HUES64 (cell line): ENCODE results near the gene IL1R2.

Experiments
- H3K27ac ChIP-seq: 2 replicates; pipeline ENCODE4 v1.7.0; 2013; ENCODE audit warnings: low read depth, low read length, inconsistent platforms
- H3K27me3 ChIP-seq: 2 replicates; pipeline ENCODE4 v1.6.1; 2013; ENCODE audit warnings: mild to moderate bottlenecking, low read length; ENCODE audit not compliant: insufficient read depth
- H3K36me3 ChIP-seq: 2 replicates; pipeline ENCODE4 v1.6.1; 2013; ENCODE audit warnings: mild to moderate bottlenecking, low read length; ENCODE audit not compliant: insufficient read depth
- H3K4me1 ChIP-seq: 2 replicates; pipeline ENCODE4 v1.6.1; 2013; ENCODE audit warnings: mild to moderate bottlenecking, low read length, moderate library complexity; ENCODE audit not compliant: insufficient read depth
- H3K4me3 ChIP-seq: 2 replicates; pipeline ENCODE4 v1.5.1; 2013; ENCODE audit warnings: mild to moderate bottlenecking, low read length, moderate library complexity
- H3K9ac ChIP-seq: 2 replicates; pipeline ENCODE4 v1.6.1; 2013; ENCODE audit warnings: mild to moderate bottlenecking, low read depth, low read length
- H3K9me3 ChIP-seq: 2 replicates; pipeline ENCODE4 v1.6.1; 2013; ENCODE audit warnings: low read depth, low read length; ENCODE audit not compliant: insufficient read depth
- WGBS: fragments of 150-250, 120-280 bp; methylation state at CpG from one replicate; pipeline ENCODE4 v1.1.7; 2013; ENCODE audit warnings: missing lambda C conversion rate; 5-methylcytosine and 5-hydroxymethylcytosine counted together

IL1R2 gene

GRCh38 chr2:102075479-102075878, 83.7 kb downstream of the IL1R2 start:
- no peaks in the 10 kb centered on the region for H3K36me3 ChIP-seq
- no peak overlapping the region for H3K9ac ChIP-seq
- H3K4me1 ChIP-seq, result 0 out of 2 replicates have a peak, but pooled peaks cover 2% of the 10 kb centered on the region
- no peak overlapping the region for H3K4me3 ChIP-seq
- no peaks in the 10 kb centered on the region for H3K27me3 ChIP-seq
- 93% methylated on average over 2 of the region's 2 CpGs for whole genome bisulfite sequencing
- H3K27ac ChIP-seq, result no peak overlapping the region
- H3K9me3 ChIP-seq, result no peaks in the 10 kb centered on the region

- Histone ChIP-seq H3K36me3 (no peaks in the 10 kb centered on the region), H3K4me3 (no peak overlapping the region), H3K27me3 (no peaks in the 10 kb centered on the region), H3K9me3 (no peaks in the 10 kb centered on the region), H3K27ac (no peak overlapping the region), H3K9ac (no peak overlapping the region), H3K4me1 (0 out of 2 replicates have a peak, but pooled peaks cover 2% of the 10 kb centered on the region)
Observed at GRCh38 chr2:102076512-102076911, 84.8 kb downstream of the IL1R2 start.
